Measurements from ENCODE around the gene EML2. TPM values are rescaled to one million over a fixed set of nuclear protein-coding genes. Genes with fewer than 3 reads are reported as not detected.

The EML2 gene
- total RNA-seq, 3 donors from 2014 or later = 59.9 to 119 (median 79.1) TPM

DNA sequence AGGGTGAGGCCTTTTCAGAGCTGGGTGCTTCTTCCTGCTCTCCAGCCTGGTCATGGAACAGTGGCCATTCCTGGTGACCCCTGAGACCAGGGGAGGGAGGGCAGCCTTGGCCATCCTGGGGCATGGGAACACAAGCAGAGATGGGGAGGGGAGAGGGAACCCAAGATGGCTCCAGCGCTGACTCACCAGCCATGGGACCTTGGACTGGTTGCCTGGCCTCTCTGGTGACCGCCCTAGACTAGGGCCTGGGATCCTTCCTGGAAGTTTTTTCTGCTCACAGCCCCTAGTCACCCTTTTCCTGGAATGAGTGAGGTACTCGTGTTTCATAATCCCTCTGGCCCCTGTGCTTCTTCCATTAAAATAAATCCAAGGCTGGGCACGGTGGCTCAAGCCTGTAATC lies 51.3 kb downstream of the EML2 start:
- intact Hi-C loops (cut with DNase I, micrococcal nuclease) = no loop called here

DNA sequence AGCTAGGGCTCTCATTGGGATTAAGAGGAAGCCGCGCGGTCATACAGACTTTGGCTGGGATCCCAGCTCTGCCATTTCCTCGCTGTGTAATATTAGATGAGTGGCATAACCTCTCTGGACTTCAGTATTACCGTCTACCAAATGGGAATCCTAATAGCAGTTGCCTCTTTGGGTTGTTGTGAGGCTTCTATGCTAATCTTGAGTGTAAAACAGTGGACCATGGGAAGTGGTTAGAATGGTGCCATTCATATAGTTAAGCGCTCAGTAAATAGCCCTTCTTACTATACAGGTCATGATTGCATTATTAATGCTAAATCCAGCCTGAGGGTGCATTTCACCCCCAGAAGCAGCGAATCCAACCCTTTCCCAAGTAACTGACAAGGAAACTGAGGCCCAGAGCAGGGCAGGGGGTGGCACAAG lies 54.0 kb downstream of the EML2 start:
- Histone ChIP-seq H3K9me3 (no peaks in the 10 kb centered on the region), H3K36me3 (ENCODE audit: low read depth) (no peaks in the 10 kb centered on the region), H3K4me1 (ENCODE audit: low read depth) (peaks cover 8% of the 10 kb centered on the region), H3K4me3 (peak overlapping the region; percentile 50)
- ATAC-seq (no peak), DNase-seq (no peak)
- TF ChIP-seq, protein P1, sequence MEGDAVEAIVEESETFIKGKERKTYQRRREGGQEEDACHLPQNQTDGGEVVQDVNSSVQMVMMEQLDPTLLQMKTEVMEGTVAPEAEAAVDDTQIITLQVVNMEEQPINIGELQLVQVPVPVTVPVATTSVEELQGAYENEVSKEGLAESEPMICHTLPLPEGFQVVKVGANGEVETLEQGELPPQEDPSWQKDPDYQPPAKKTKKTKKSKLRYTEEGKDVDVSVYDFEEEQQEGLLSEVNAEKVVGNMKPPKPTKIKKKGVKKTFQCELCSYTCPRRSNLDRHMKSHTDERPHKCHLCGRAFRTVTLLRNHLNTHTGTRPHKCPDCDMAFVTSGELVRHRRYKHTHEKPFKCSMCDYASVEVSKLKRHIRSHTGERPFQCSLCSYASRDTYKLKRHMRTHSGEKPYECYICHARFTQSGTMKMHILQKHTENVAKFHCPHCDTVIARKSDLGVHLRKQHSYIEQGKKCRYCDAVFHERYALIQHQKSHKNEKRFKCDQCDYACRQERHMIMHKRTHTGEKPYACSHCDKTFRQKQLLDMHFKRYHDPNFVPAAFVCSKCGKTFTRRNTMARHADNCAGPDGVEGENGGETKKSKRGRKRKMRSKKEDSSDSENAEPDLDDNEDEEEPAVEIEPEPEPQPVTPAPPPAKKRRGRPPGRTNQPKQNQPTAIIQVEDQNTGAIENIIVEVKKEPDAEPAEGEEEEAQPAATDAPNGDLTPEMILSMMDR (IDR thresholded peaks at IDR 0.05) = no peak
- intact Hi-C loops (cut with DNase I, micrococcal nuclease) = no loop called here

More for the DNA sequence above, 51.3 kb downstream of the EML2 start:
- Histone ChIP-seq H3K9me3 (no peaks in the 10 kb centered on the region), H3K4me1 (ENCODE audit: low read depth) (peaks cover 8% of the 10 kb centered on the region), H3K36me3 (ENCODE audit: low read depth) (no peaks in the 10 kb centered on the region), H3K4me3 (no peak overlapping the region)
- TF ChIP-seq, protein P1 (IDR thresholded peaks at IDR 0.05) = no peak
- ATAC-seq (no peak), DNase-seq (no peak)

DNA sequence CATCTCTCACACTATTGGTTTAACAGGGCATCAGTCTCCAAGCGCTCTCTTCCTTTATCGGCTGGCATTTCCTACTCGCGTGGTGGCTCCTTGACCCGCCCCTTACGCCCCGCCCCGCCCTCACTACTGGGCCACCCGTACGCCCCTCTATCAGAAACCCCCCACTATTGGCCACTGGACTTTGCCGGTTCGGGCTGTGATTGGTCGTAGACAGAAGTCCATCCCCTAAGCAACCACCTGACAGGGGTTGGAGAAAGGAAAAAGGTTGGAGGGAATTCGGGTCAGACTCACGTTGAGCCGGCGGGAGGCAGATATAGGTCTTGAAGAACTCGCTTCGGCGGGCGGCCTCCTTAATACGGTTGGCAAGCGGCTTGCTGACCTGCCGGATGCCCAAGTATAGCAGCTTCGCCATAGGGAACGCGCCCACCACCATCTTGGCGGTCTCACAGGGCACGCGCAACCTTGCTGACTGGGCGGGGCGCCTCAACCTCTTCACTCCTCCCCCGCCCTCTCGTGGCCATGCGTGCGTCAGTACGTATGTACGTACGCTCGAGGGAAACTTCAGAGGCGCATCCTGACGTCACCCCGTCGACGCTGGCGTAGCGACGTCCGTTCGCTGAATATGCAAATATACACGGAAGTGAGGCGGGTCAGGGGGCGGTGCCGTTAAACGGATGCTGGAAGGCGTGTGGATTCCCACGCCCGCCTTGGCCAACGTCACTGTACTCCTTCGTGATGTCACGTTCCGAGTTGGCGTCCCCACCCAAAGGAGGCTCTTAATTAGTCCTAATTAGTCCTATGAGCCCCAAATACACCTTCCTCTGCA lies 54.7 kb downstream of the EML2 start, which contains the start of gene OPA3:
Gene OPA3 (minus strand): TSS at position 471 of the 826 bp plus-strand sequence. CDS start 38 bp downstream, at position 433.
- DNase-seq (peak; percentile 99 to 100 (median 100)), ATAC-seq (peak; percentile 92)
- Histone ChIP-seq H3K4me3 (peak within 1 kb of the TSS; percentile 50), H3K9me3 (no peaks in the 10 kb centered on the region), H3K36me3 (ENCODE audit: low read depth) (no peaks in the 10 kb centered on the region), H3K4me1 (ENCODE audit: low read depth) (peaks cover 8% of the 10 kb centered on the region)
- TF ChIP-seq, protein P1 (IDR thresholded peaks at IDR 0.05) = peak; percentile 32
- intact Hi-C loops (cut with DNase I, micrococcal nuclease) = no loop called here

DNA sequence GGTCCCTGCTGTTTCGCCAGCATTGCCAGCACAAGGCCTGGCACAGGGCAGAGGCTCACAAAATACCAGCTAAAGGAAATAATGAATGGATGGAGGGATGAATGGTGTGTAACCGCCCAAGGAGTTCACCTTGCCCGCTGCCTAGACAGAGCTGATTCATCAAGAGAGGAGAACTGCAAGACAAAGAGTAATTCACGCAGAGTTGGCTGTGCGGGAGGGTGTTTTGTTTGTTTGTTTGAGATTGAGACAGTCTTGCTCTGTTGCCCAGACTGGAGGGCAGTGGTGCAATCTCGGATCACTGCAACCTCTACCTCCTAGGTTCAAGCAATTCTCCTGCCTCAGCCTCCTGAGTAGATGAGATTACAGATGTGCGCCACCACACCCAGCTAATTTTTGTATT lies 57.6 kb downstream of the EML2 start:
- intact Hi-C loops (cut with DNase I, micrococcal nuclease) = no loop called here
- DNase-seq (no peak), ATAC-seq (no peak)
- H3K9me3 ChIP-seq = no peaks in the 10 kb centered on the region
- TF ChIP-seq, protein P1 (IDR thresholded peaks at IDR 0.05) = no peak
- H3K4me3 ChIP-seq = no peak overlapping the region
- H3K4me1 ChIP-seq (ENCODE audit: low read depth) = peaks cover 33% of the 10 kb centered on the region
- H3K36me3 ChIP-seq (ENCODE audit: low read depth) = no peaks in the 10 kb centered on the region

DNA sequence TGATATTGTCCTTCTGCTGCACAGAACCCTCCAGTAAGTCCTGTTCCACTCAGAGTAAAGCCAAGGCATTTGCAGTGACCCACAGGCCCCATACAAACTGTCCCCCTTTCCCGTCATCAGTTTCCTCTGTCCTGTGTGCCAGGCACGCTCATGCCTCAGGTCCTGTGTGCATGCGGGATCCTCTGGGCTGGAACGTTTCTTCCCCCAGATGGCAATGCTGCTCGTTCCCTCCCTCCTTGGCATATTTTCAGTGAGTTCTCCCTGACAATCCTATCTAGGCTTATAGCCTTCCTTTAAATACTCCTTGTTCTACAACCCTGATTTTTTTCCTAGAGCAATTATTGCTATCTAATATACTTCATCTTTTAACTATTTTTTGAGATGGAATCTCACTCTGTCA lies 60.3 kb downstream of the EML2 start:
- Histone ChIP-seq H3K4me3 (no peak overlapping the region), H3K9me3 (no peaks in the 10 kb centered on the region), H3K4me1 (ENCODE audit: low read depth) (peaks cover 35% of the 10 kb centered on the region), H3K36me3 (ENCODE audit: low read depth) (no peaks in the 10 kb centered on the region)
- TF ChIP-seq, protein P1 (IDR thresholded peaks at IDR 0.05) = no peak
- intact Hi-C loops (cut with DNase I, micrococcal nuclease) = no loop called here
- DNase-seq (no peak), ATAC-seq (no peak)
